Ovary (tissue), 3 donors: Measurements from ENCODE around the gene NDUFAB1.

Source experiments
- CTCF ChIP-seq, 3 donors: fragments of 450-650 bp in 2 of 3; fragments of 200-600 bp in 1 of 3; IDR thresholded peaks; one replicate each; pipeline versions ENCODE4 v1.5.1 to v1.8.0; 2016 to 2022; ENCODE audit warnings: antibody characterized with exemption in 3 of 3, mild to moderate bottlenecking in 1 of 3
- POLR2A ChIP-seq: fragments of 450-650 bp; IDR thresholded peaks from one replicate; pipeline ENCODE4 v1.6.1; 2017; ENCODE audit warnings: antibody characterized with exemption, mild to moderate bottlenecking, moderate library complexity
- donor health status: DM: no; HTN: no; CAD: no.

GRCh38 chr16:23535901-23536300 lies 60.2 kb downstream of the NDUFAB1 start:
- no peak for TF ChIP-seq POLR2A
- TF ChIP-seq CTCF (IDR thresholded peaks at IDR 0.05): no peak
